ENCODE data around the gene GHRH.

DNA sequence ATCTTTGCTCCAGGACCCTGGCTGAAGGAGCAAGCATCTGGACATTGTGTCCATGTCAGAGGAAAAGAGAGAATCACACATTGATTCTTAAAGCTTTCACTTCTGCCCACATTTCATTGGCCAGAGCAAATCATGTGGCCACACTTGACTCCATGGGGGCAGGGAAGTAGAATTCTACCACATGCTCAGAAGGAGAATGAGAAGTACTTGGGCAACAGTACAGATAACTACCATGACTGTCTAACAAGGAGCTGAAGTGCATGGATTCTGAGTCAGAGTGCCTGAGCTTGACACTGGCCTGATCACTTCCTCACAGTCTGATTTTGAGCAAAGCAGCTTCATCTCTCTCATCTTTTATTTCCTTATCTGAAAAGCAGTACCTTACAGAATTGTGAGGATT, 38.6 kb downstream of the GHRH start:
- TF ChIP-seq POLR2AphosphoS5 (IDR thresholded peaks at IDR 0.05; ENCODE audit: insufficient read depth in 1 of 2, low read depth in 1 of 2), result no peak
- TF ChIP-seq, protein P1, sequence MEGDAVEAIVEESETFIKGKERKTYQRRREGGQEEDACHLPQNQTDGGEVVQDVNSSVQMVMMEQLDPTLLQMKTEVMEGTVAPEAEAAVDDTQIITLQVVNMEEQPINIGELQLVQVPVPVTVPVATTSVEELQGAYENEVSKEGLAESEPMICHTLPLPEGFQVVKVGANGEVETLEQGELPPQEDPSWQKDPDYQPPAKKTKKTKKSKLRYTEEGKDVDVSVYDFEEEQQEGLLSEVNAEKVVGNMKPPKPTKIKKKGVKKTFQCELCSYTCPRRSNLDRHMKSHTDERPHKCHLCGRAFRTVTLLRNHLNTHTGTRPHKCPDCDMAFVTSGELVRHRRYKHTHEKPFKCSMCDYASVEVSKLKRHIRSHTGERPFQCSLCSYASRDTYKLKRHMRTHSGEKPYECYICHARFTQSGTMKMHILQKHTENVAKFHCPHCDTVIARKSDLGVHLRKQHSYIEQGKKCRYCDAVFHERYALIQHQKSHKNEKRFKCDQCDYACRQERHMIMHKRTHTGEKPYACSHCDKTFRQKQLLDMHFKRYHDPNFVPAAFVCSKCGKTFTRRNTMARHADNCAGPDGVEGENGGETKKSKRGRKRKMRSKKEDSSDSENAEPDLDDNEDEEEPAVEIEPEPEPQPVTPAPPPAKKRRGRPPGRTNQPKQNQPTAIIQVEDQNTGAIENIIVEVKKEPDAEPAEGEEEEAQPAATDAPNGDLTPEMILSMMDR (IDR thresholded peaks at IDR 0.05), result no peak

Measured in vagina (tissue), 2 donors.